IMR-90 (cell line): ENCODE data around the gene LANCL1. TPM values are rescaled to one million over a fixed set of nuclear protein-coding genes. Genes with fewer than 3 reads are reported as not detected.

Experiments
- ATAC-seq: fragments of 200-7000 bp; cut with Tn5 transposase; 2 replicates; pipeline ENCODE4 v1.9.1; 2020; ENCODE audit warnings: low read depth, mild to moderate bottlenecking, moderate library complexity
- BruUV-seq: library from RNA; stranded (reverse); fragments of 400-500 nt; replicated peaks from 2 replicates; lab custom pipeline; 2021; lab: Mats Ljungman, UMichigan
- CTCF ChIA-PET: fragments of 300-600 bp; formaldehyde crosslinking; extraction: SDS; loops from one replicate; lab custom pipeline; 2021; ENCODE audit warnings: antibody characterized with exemption; lab: Yijun Ruan, JAX
- POLR2A ChIA-PET: fragments of 300-600 bp; sonication (Branson Sonifier 250); formaldehyde crosslinking; loops from one replicate; lab custom pipeline; 2022; ENCODE audit warnings: antibody characterized with exemption; ENCODE audit not compliant: unreplicated experiment; lab: Charles Lee
- DNase-seq: peaks from one replicate; pipeline ENCODE4 v3.0.0; 2013
- H2AFZ ChIP-seq: replicated peaks from 2 replicates; pipeline ENCODE3; 2013; ENCODE audit warnings: low read length, mild to moderate bottlenecking; ENCODE audit not compliant: poor library complexity
- H2AK5ac ChIP-seq: 2 replicates; pipeline ENCODE4 v1.6.1; 2013; ENCODE audit warnings: low read depth, low read length, inconsistent platforms
- H2AK9ac ChIP-seq: replicated peaks from 2 replicates; pipeline ENCODE3; 2013; ENCODE audit warnings: mild to moderate bottlenecking, low read depth, low read length, moderate library complexity; ENCODE audit not compliant: poor library complexity
- H2BK120ac ChIP-seq: 2 replicates; pipeline ENCODE4 v1.6.1; 2013; ENCODE audit warnings: low read depth, low read length, inconsistent platforms
- H2BK15ac ChIP-seq: 3 replicates; pipeline ENCODE4 v1.6.1; 2013; ENCODE audit warnings: low read depth, low read length, inconsistent platforms
- H2BK20ac ChIP-seq: 2 replicates; pipeline ENCODE4 v1.6.1; 2013; ENCODE audit warnings: low read depth, mild to moderate bottlenecking, inconsistent platforms, low read length, moderate library complexity
- H2BK5ac ChIP-seq: 2 replicates; pipeline ENCODE4 v1.6.1; 2013; ENCODE audit warnings: mild to moderate bottlenecking, low read depth, low read length, inconsistent platforms; ENCODE audit not compliant: poor library complexity, severe bottlenecking
- H3K14ac ChIP-seq: replicated peaks from 2 replicates; pipeline ENCODE4 v1.6.1; 2013; ENCODE audit warnings: low read depth, low read length, inconsistent platforms
- H3K18ac ChIP-seq: 2 replicates; pipeline ENCODE4 v1.6.1; 2013; ENCODE audit warnings: low read depth, low read length, control low read depth
- H3K23ac ChIP-seq: 2 replicates; pipeline ENCODE4 v1.6.1; 2013; ENCODE audit warnings: low read depth, low read length, inconsistent platforms
- H3K27ac ChIP-seq: 2 replicates; pipeline ENCODE4 v1.5.1; 2013; ENCODE audit warnings: mild to moderate bottlenecking, control low read depth, low read length; ENCODE audit not compliant: insufficient read depth
- H3K27me3 ChIP-seq: 2 replicates; pipeline ENCODE4 v1.6.1; 2013; ENCODE audit warnings: low read length; ENCODE audit not compliant: control insufficient read depth, insufficient read depth
- H3K36me3 ChIP-seq: 2 replicates; pipeline ENCODE4 v1.6.1; 2013; ENCODE audit warnings: low read length, mixed read lengths; ENCODE audit not compliant: control insufficient read depth, insufficient read depth
- H3K4ac ChIP-seq: 2 replicates; pipeline ENCODE4 v1.6.1; 2013; ENCODE audit warnings: low read depth, low read length, inconsistent platforms
- H3K4me1 ChIP-seq: 2 replicates; pipeline ENCODE4 v1.6.1; 2013; ENCODE audit warnings: low read length, mixed read lengths; ENCODE audit not compliant: control insufficient read depth, insufficient read depth
- H3K4me2 ChIP-seq: 2 replicates; pipeline ENCODE4 v1.6.1; 2013; ENCODE audit warnings: low read depth, mild to moderate bottlenecking, control low read depth, low read length, moderate library complexity
- H3K4me3 ChIP-seq: 2 replicates; pipeline ENCODE4 v1.5.1; 2013; ENCODE audit warnings: low read depth, mild to moderate bottlenecking, control low read depth, low read length, moderate library complexity; ENCODE audit not compliant: insufficient read depth
- H3K56ac ChIP-seq: 2 replicates; pipeline ENCODE4 v1.6.1; 2013; ENCODE audit warnings: low read length, inconsistent platforms; ENCODE audit not compliant: insufficient read depth; ENCODE audit errors: extremely low read depth
- H3K79me1 ChIP-seq, 2 experiments: 2 replicates each; pipeline ENCODE4 v1.6.1; 2013; ENCODE audit warnings: low read length in 2 of 2, inconsistent platforms in 1 of 2, low read depth in 1 of 2
- H3K9ac ChIP-seq: 2 replicates; pipeline ENCODE4 v1.6.1; 2013; ENCODE audit warnings: low read depth, low read length, control low read depth
- H3K9me1 ChIP-seq: 2 replicates; pipeline ENCODE4 v1.6.1; 2013; ENCODE audit warnings: low read length, inconsistent platforms; ENCODE audit not compliant: insufficient read depth
- H3K9me3 ChIP-seq: 2 replicates; pipeline ENCODE4 v1.6.1; 2013; ENCODE audit warnings: low read length; ENCODE audit not compliant: control insufficient read depth, insufficient read depth
- H4K20me1 ChIP-seq: 2 replicates; pipeline ENCODE4 v1.6.1; 2013; ENCODE audit warnings: low read length, inconsistent platforms; ENCODE audit not compliant: insufficient read depth
- H4K5ac ChIP-seq: 2 replicates; pipeline ENCODE4 v1.6.1; 2013; ENCODE audit warnings: mild to moderate bottlenecking, low read depth, low read length, control low read depth
- H4K8ac ChIP-seq, 2 experiments: 2 replicates each; pipeline ENCODE4 v1.6.1; 2013; ENCODE audit warnings: low read depth in 2 of 2, low read length in 2 of 2, control low read depth in 1 of 2, inconsistent platforms in 1 of 2
- H4K91ac ChIP-seq: 2 replicates; pipeline ENCODE4 v1.6.1; 2013; ENCODE audit warnings: low read depth, low read length, inconsistent platforms; ENCODE audit not compliant: insufficient read depth
- MAZ ChIP-seq: IDR thresholded peaks from 2 replicates; pipeline ENCODE4 v1.6.1; 2012; ENCODE audit warnings: low read depth, mild to moderate bottlenecking, low read length, improper control_type of control experiment, moderate library complexity, borderline replicate concordance
- POLR2A ChIP-seq: IDR thresholded peaks from 2 replicates; pipeline ENCODE4 v1.6.1; 2012; ENCODE audit warnings: mild to moderate bottlenecking, low read depth, low read length
- WGBS, 2 experiments: methylation state at CpG; one replicate each; pipeline versions ENCODE4 v1.1.5 to v1.1.7; 2013; ENCODE audit warnings: missing lambda C conversion rate in 2 of 2; ENCODE audit not compliant: insufficient read length in 1 of 2; ENCODE audit errors: extremely low coverage in 2 of 2; 5-methylcytosine and 5-hydroxymethylcytosine counted together
- dilution Hi-C: fragments of 300-500 bp; cut with HindIII; formaldehyde crosslinking; loops from one replicate; pipeline ENCODE4 v1.14.3; 2018; ENCODE audit warnings: low sequenced_read_pairs; ENCODE audit not compliant: unreplicated experiment
- in situ Hi-C: fragments of 300-500 bp; cut with MboI; formaldehyde crosslinking; loops from 3 replicates; pipeline ENCODE4 v1.14.3; 2019; ENCODE audit warnings: low sequenced_read_pairs, inconsistent platforms, mixed read lengths
- intact Hi-C: fragments of 100-400 bp; cut with micrococcal nuclease; formaldehyde crosslinking; loops from 2 replicates; pipeline ENCODE4 v1.10.0; 2022
- polyA plus RNA-seq, 3 experiments: library from polyadenylated mRNA; depleted of rRNA; stranded (reverse); fragments of >200 nt; gene quantifications; 2 replicates each; pipeline ENCODE4 v1.2.3, GENCODE V29; 2012; ENCODE audit warnings: low replicate concordance in 1 of 3
- total RNA-seq: library from RNA; depleted of rRNA; stranded (reverse); fragments of >200 nt; gene quantifications from 2 replicates; pipeline ENCODE4 v1.2.3, GENCODE V29; 2012
- TF ChIP-seq, protein P1 (sequence below): fragments of 150-350 bp; IDR thresholded peaks from 2 replicates; pipeline ENCODE4 v1.6.1; 2016; ENCODE audit warnings: low read depth, mild to moderate bottlenecking, low read length, moderate library complexity, borderline replicate concordance

The LANCL1 gene
- total and polyA plus RNA-seq, 2 of the 4 experiments (the other 2 are of a cell fraction): 29.7 to 53.8 TPM

- H3K14ac ChIP-seq: no peak overlapping the region
- ChIA-PET CTCF (no interaction called here), POLR2A (no interaction called here)
- no peak overlapping the region for H2BK20ac ChIP-seq
- no peaks in the 10 kb centered on the region for H3K9me1 ChIP-seq
- no peak overlapping the region for H3K9ac ChIP-seq
- TF ChIP-seq, protein P1, sequence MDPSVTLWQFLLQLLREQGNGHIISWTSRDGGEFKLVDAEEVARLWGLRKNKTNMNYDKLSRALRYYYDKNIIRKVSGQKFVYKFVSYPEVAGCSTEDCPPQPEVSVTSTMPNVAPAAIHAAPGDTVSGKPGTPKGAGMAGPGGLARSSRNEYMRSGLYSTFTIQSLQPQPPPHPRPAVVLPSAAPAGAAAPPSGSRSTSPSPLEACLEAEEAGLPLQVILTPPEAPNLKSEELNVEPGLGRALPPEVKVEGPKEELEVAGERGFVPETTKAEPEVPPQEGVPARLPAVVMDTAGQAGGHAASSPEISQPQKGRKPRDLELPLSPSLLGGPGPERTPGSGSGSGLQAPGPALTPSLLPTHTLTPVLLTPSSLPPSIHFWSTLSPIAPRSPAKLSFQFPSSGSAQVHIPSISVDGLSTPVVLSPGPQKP: no peak
- no peak for TF ChIP-seq MAZ
- TF ChIP-seq POLR2A: no peak
- no peaks in the 10 kb centered on the region for H3K9me3 ChIP-seq
- H2AFZ ChIP-seq: no peak overlapping the region
- no peaks in the 10 kb centered on the region for H4K20me1 ChIP-seq
- no peak overlapping the region for H3K4me2 ChIP-seq
- no peak overlapping the region for H3K23ac ChIP-seq
- dilution Hi-C loops (no loop called here), in situ Hi-C loops (no loop called here), intact Hi-C loops (no loop called here)
- H4K91ac ChIP-seq: no peak overlapping the region
- H2AK5ac ChIP-seq: no peak overlapping the region
- no peaks in the 10 kb centered on the region for H3K4me1 ChIP-seq
- H3K4me3 ChIP-seq: no peak overlapping the region
- H3K56ac ChIP-seq: no peak overlapping the region
- no peak overlapping the region for H3K27ac ChIP-seq
- H3K36me3 ChIP-seq: no peaks in the 10 kb centered on the region
- H3K18ac ChIP-seq: no peak overlapping the region
- no TSS peak for BruUV-seq
- no peak overlapping the region for H2BK120ac ChIP-seq
- no peak overlapping the region for H2BK5ac ChIP-seq
- WGBS, 2 experiments: no CpG with 5 or more reads among the region's 2 CpGs
- peaks cover 4 to 14% of the 10 kb centered on the region in 2 experiments for H3K79me1 ChIP-seq
- no peak for ATAC-seq
- no peak overlapping the region for H3K4ac ChIP-seq
- H3K27me3 ChIP-seq: no peaks in the 10 kb centered on the region
- no peak overlapping the region for H4K5ac ChIP-seq
- no peak overlapping the region for H2BK15ac ChIP-seq
- no peak overlapping the region for H2AK9ac ChIP-seq
- no peak overlapping the region for H4K8ac ChIP-seq
- no peak for DNase-seq
Measured at GRCh38 chr2:210478661-210479060, 2.1 kb upstream of the LANCL1 start.
